ENCODE data around the gene SCFD2. TPM values are rescaled to one million over a fixed set of nuclear protein-coding genes. Genes with fewer than 3 reads are reported as not detected.

The SCFD2 gene
- total and polyA plus RNA-seq, 12 donors = 2.9 to 15.0 (median 9.7) TPM

- no peak for TF ChIP-seq CTCF (IDR thresholded peaks at IDR 0.05)
- intact Hi-C loops (cut with DNase I) = loop anchor here in 2 of 10 donors (10.0 kb wide), 2 partner anchors 102 to 112 kb away; no protein-coding TSS in a partner anchor
- no peak for ATAC-seq
- no peak overlapping the region for H3K27ac ChIP-seq
- H3K4me3 ChIP-seq = no peak overlapping the region
- H3K27me3 ChIP-seq = no peaks in the 10 kb centered on the region
- H3K4me1 ChIP-seq = peaks cover 0 to 11% (median 2%) of the 10 kb centered on the region in 9 donors
- peaks cover 0 to 5% (median 0%) of the 10 kb centered on the region in 11 donors for H3K9me3 ChIP-seq
- 74% methylated on average over 3 of the region's 3 CpGs for WGBS, 2 donors
- DNase-seq = no peak
- no peaks in the 10 kb centered on the region for H3K36me3 ChIP-seq
These were observed 209.0 kb downstream of the SCFD2 start for GRCh38 chr4:53156896-53157295.

GRCh38 chr4:53152467-53152866 is 213.4 kb downstream of the SCFD2 start:
- intact Hi-C loops (cut with DNase I) = loop anchor here in 2 of 10 donors (10.0 kb wide), 2 partner anchors 98 to 108 kb away; no protein-coding TSS in a partner anchor
- ATAC-seq = no peak
- no peak for TF ChIP-seq CTCF (IDR thresholded peaks at IDR 0.05)

DNA sequence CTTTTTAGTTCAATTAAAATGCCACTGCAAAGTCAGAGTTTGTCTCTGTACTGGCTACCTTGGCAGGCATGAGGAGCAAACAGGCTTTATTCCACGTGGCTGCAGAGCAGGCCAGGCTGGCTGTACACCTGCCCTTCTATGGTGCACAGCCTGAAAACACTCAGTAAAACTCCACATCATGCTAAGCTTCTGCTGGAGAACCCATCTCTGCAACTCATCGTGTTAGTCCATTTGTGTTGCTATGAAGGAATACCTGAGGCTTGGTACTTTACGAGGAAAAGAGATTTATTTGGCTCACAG is 214.4 kb downstream of the SCFD2 start:
- H3K27me3 ChIP-seq = no peaks in the 10 kb centered on the region
- ATAC-seq (peak in 2 of 8 donors; percentile 41 to 75), DNase-seq (no peak)
- H3K27ac ChIP-seq = no peak overlapping the region
- H3K4me3 ChIP-seq = no peak overlapping the region
- no peak for TF ChIP-seq CTCF (IDR thresholded peaks at IDR 0.05)
- no peaks in the 10 kb centered on the region for H3K36me3 ChIP-seq
- intact Hi-C loops (cut with DNase I) = loop anchor here in 2 of 10 donors (10.0 kb wide), 2 partner anchors 97 to 107 kb away; no protein-coding TSS in a partner anchor
- peaks cover 0 to 5% (median 0%) of the 10 kb centered on the region in 11 donors for H3K9me3 ChIP-seq
- WGBS, 2 donors = 76 to 87% methylated on average over 3 of the region's 3 CpGs
- peaks cover 0 to 11% (median 0%) of the 10 kb centered on the region in 9 donors for H3K4me1 ChIP-seq

More at GRCh38 chr4:53152467-53152866, 213.4 kb downstream of the SCFD2 start:
- Histone ChIP-seq H3K27ac (no peak overlapping the region), H3K9me3 (peaks cover 0 to 5% (median 0%) of the 10 kb centered on the region in 11 donors), H3K27me3 (no peaks in the 10 kb centered on the region), H3K36me3 (no peaks in the 10 kb centered on the region), H3K4me3 (no peak overlapping the region), H3K4me1 (peaks cover 0 to 11% (median 0%) of the 10 kb centered on the region in 9 donors)
- WGBS, 2 donors = 92 to 94% methylated on average over 2 of the region's 2 CpGs
- DNase-seq = no peak

DNA sequence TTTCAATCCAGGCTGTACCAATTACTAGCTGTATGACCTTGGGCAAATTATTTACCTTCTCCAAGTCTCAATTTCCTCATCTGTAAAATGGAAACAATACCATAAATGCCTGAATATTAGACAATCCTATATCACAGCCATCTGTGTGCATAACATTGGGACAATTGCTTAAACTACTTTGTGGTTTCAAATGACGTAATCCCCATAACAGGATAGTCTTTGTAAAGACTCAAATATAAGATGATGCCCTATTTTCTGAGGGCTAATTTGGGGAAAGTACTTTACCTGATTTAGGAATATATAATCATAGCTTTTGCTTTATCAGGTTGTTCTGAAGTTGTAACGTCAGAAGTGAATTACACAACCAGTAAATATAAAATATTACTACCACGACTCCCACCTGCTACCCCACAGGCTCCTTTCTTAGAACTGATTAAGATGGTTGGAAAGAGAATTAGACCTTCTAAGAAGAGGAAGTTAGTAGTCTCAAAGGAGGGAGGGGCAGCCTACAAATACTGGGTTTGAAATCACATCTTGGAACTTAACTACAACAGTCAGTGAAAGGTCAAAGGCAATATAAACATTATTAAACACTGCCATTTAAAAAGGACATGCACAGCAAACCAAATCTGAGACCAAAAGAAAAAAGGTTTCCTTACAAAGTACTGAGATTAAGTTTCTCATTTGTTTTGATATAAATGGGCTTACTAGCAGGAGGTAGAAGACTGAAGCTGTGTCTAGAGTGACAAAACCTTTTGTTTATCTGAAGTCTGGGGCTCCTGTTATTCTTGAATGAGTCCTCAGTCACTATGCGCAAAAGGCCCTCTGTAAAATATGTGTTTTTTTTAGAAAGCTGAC is 215.0 kb downstream of the SCFD2 start:
- no peaks in the 10 kb centered on the region for H3K36me3 ChIP-seq
- H3K27me3 ChIP-seq = no peaks in the 10 kb centered on the region
- H3K27ac ChIP-seq = no peak overlapping the region
- DNase-seq (no peak), ATAC-seq (no peak)
- WGBS, 2 donors = 77 to 89% methylated on average over 4 of the region's 4 CpGs
- no peak for TF ChIP-seq CTCF (IDR thresholded peaks at IDR 0.05)
- H3K4me3 ChIP-seq = no peak overlapping the region
- intact Hi-C loops (cut with DNase I) = loop anchor here in 2 of 10 donors (10.0 kb wide), 2 partner anchors 96 to 106 kb away; no protein-coding TSS in a partner anchor
- peaks cover 0 to 11% (median 0%) of the 10 kb centered on the region in 9 donors for H3K4me1 ChIP-seq
- H3K9me3 ChIP-seq = peaks cover 0 to 5% (median 0%) of the 10 kb centered on the region in 11 donors

Data from heart right ventricle (tissue), 16 donors.